NCI-H460 (cell line): ENCODE results near the gene ZEB1. TPM values are rescaled to one million over a fixed set of nuclear protein-coding genes. Genes with fewer than 3 reads are reported as not detected.
"Not testable (repeated sequence)": the region's sequence is repeated elsewhere in the genome, so short reads cannot be mapped to it uniquely, and the experiment has no call there.

Experiments used
- DNase-seq: peaks from one replicate; pipeline ENCODE4 v3.0.0-alpha.2; 2016; ENCODE audit warnings: low read depth; ENCODE audit errors: extremely low read depth
- total RNA-seq: library from RNA; depleted of rRNA; stranded (reverse); fragments of >200 nt; shearing (Covaris generic); gene quantifications from 2 replicates; pipeline ENCODE4 v1.2.3, GENCODE V29; 2014

ZEB1 gene
- total RNA-seq, 1 experiment from 2014 or later = 10.3 TPM

DNA sequence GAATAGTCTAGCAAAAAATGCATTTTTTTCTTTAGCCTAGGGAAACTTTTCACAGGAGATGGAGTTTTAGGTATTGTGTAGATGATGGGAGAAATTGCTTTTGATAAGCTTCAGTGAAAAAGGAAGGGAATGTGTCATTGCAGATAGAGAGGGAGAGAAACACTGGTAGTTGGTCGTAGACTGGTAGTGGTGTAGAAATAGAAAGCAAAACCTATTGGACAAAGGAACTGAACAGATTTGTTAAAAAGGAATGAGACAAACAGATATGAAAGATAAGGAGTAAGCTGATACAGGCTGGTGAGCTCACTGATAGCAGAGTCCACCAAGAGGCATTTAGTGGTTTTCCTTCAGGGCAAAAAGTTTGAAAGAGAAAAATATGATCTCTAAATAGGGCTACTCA, 94.3 kb downstream of the ZEB1 start:
- no peak for DNase-seq

DNA sequence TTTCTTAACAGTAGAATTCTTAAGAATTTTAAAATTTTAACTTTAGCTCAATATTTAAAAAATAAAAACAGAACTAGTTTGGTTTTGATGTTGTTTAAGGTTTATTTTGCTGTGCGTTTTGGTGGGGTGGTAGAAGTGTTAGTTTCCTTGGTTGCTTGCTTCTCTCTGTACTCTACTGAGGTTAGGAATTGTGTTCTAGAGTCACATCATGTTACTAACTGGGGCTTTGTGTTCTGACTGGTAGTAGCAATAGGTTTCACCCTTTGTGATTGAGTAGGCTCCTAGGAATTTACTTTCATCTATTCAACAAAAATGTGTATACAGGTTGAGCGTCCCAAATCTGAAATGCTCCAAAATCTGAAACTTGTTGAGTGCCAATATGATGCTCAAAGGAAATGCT, 99.5 kb downstream of the ZEB1 start:
- DNase-seq = no peak

DNA sequence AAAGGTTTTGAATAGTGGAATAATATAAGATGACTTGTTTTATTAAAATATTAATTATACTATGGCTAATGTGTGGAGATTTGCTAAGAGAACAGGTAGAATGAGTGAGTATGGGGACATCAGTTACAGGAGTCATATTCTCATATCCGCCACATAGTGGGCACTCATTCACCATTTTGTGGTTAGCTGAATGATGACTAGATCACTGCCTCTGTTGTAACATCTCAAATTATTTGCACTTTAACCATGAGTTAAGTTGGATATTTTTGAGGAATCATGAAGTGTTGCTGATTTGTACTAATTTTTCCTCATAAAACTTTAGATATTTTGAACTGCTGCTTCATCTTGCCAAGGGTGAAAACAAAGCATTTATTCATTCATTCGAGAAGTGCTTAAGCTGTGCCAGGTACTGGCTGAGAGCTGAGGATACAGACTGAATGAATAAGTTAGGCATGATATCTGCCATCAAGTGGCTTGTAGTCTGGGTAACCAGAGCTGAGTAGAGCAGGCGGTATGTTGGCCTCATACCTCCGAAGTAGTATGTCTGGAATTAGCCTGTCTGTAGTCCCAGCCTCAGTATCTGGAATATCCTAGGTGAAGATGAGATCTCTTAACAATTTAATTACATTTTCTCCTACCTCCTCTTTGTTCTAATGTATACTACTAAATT, 100.5 kb downstream of the ZEB1 start:
- DNase-seq = no peak

DNA sequence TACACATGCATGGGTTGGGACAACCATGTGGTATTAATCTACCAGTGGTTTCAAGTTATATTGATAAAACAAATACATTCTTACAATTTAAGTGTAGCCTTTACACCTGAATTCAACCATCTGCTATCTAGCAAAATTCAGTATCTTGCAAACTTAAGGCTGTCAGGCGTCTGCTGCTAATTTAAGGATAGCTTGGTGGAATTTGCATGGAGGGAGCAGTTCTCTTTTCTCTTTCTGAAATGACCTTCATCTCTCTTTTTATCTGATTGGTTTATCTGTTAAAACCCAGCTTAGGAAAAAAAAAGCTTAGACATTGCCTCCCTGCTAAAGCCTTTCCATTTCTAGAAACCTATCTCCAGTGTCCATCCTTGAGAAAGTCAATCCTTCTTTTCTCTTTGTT, 102.3 kb downstream of the ZEB1 start:
- no peak for DNase-seq

DNA sequence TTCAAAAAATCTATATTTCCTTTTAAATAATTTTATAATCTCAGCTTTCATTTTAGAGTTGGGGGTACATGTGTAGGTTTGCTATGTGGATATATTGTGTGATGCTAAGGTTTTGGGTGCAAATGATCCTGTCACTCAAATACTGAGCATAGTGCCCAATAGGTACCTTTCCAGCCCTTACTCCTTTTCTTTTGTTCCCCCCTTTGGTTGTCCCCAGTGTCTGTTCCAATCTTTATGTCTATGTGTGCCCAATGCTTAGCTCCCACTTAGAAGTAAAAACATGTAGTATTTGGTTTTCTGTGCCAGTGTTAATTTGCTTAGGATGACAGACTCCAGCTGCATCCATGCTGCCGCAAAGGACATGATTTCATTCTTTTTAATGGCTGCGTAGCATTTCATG, 103.6 kb downstream of the ZEB1 start:
- DNase-seq = no peak

DNA sequence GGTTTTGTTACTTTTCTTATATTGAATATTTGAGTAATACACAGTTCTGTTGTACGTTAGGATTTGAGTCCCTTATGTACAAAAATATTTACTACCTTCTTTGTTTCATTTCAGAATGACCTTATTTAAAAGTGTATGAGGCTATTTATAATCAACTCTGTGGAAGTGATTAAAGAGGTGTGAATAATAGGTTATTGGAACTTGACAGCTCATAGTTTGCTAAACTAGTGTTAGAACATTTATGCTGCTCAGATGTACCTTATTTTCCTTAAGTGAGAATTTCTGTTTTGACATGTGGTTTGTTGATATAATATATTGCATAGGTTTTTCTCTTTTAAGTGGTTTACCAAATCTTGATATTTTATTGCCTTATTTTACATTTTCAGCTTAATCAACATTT, 105.5 kb downstream of the ZEB1 start:
- DNase-seq = no peak

DNA sequence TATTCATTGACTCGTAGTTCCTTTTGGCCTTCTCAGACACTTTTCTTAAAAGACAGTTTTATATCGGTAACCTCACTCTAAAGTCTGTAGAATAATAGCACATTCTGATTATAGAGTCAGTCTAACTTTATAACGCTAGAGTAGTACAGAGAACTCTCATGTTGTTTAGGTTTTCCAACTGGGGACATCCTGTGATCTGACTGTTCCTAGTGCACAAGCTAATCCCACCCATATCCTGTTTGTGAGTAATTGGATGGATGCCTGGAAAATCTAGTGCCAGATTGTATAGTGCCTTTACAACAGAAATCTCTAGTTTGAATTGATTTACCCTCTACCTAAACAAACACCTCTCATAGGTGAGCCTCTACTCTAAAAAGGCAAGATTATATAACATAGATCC, 107.4 kb downstream of the ZEB1 start:
- no peak for DNase-seq

DNA sequence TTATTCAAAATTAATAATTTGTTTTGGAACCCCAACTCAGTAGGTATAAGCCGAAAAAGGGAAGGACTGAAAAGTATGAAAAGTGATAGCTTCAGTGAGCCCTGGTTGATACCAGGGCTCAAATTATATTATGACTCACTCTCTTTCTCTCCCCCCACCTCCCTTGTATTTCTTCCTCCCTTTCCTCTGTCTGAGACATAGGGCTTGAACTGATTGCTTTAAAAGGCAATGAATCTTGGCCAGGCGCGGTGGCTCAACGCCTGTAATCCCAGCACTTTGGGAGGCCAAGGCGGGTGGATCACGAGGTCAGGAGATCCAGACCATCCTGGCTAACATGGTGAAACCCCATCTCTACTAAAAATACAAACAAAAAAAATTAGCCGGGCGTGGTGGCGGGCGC, 108.3 kb downstream of the ZEB1 start:
- DNase-seq = not testable (repeated sequence)

DNA sequence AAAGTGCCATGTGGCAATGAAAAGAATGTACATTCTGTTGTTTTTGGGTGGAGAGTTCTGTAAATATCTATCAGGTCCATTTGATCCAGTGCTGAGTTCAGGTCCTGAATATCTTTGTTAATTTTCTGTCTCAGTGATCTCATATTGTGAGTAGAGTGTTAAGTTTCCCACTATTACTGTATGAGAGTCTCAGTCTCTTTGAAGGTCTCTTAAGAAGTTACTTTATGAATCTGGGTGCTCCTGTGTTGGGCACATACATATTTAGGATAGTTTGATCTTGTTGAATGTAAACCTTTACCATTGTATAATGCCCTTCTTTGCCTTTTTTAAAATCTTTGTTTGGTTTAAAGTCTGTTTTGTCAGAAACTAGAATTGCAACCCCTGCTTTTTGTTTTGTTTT, 109.5 kb downstream of the ZEB1 start:
- DNase-seq = not testable (repeated sequence)

DNA sequence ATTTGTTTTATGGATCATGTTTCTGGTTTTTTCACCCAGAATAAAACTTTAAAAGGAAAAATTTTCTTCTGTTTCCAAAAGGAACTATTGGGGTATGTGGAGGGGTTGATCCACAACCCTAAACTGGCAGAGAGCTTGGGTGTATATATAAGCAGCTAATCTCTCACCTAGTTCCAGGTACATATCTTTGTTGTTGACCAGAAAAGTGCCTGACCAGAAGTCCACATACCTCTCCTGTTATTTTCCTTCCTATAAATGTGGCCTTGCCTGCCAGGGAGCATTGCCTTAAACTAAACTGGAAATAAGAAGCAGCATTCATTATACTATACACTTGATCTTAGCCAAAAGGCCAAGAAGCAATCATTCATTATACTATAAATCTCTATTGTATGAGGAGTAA, 112.0 kb downstream of the ZEB1 start:
- no peak for DNase-seq

DNA sequence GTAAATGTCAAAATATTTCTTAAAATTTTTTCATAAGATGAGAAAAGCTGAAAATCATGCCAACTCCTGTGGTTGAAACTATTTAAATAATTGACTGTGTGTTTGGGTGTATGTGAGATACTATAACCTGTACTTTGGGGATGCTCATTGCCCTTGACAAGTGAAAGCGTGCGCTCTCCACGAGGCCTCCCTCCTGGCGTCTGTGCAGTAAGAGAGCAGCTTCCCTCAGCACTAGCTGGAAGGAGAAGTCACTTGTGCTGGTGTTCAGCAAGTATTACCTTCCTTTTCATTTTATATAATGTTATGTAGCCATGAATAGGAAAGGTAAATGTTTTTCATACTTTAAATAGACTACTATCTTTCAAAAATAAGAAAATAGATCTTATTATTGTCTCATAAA, 118.9 kb downstream of the ZEB1 start:
- no peak for DNase-seq

DNA sequence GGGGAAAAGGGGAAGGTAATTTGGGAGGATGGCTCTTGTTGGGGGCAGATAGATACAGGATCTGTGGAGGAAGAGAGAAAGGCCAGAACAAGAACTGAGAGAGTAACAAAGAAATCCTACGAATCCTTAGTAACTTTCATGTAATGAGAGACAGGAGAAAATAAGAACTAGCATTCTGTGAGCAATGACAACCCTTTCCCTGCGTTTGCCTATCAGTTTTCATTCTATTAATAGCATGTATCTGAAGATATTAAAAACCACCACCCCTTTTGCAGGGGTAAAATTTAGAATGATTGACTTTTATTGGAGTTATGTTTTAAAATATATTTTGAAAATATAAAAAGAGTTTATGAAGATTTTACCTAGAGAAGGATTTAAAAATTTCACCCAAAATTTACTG, 132.8 kb downstream of the ZEB1 start:
- no peak for DNase-seq

DNA sequence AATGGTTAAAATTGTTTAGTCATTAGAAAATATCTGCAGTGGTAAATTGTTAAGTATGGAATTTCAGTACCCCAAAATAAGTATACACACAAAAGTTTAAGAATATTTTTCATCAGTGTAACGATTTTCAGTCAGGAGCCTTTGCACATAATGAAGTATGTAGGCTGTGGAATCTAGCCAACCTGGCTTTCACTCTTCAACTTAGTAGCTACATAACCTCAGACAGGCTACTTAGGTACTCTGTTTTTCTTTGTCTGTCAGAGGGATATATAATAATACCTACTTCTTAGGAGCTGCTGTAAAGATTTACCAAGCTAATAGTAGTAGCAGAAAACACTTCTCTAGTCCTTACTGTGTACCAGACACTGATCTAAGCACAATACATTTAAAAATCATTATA, 137.5 kb downstream of the ZEB1 start:
- DNase-seq = no peak

DNA sequence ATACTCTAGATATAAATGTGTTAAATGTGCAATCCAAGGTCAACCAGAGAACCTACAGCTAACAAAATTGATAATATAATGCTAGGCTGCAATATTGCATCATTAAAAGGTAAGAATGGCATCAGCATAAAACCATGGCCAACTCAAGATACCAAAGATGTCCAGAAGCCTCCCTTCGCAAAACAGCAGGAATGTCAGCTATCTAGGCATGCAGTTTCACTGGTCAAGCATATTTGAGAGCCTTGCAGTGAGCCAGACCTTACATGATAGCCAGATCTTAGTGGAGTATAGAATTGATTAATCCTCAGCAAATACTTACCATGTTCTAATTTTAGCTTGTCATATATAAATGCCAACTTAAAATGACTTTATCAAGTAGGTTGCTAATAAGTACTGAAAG, 138.8 kb downstream of the ZEB1 start:
- no peak for DNase-seq

DNA sequence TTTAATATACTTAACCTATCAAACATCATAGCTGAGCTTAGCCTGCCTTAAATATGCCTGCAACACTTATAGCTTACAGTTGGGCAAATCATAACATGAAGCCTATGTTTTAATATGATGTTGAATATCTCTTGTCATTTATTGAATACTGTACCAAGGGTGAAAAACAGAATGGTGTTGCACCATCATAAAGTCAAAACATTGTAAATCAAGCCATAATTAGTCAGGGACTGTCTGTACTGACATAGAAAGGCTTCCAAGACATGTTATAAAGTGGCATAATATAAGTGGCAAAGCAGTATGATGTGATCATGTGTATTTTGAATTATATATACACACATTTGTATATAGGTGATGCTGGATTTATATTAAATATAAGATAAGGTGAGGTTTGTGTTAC, 140.0 kb downstream of the ZEB1 start:
- no peak for DNase-seq

DNA sequence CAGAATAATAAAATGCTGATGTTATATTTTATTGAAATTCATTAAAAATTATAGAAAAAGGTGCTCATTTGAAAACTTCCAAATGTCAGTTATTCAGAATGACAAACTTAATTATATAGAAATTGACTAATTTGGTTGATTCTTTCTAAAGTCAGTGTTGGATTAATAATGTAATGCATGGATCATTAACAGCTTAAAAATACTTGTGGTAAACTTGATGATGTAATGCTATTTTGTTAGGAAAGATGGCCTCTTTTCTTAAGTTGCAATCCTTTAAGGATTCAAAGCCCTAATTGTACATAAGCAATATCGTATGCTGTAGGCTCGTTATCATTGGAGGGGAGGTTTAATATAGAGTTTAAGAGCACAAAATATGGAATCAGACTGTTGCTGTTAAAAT, 141.2 kb downstream of the ZEB1 start:
- DNase-seq = no peak

DNA sequence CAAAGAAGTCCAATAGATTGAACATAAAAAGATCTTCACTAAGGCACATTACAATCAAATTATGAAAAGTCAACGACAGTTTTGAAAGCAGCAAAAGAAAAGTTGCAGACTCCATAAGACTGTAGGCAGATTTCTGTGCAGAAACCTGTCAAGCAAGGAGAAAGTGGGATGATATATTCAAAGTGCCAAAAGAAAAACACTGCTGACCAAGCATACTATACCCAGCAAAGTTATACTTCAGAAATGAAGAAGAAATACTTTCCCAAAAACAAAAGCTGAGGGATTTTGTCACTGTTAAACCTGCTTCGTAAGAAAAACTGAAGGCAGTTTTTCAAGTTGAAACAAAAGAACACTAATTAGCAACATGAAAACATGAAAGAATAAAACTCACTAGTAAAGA, 145.5 kb downstream of the ZEB1 start:
- no peak for DNase-seq

DNA sequence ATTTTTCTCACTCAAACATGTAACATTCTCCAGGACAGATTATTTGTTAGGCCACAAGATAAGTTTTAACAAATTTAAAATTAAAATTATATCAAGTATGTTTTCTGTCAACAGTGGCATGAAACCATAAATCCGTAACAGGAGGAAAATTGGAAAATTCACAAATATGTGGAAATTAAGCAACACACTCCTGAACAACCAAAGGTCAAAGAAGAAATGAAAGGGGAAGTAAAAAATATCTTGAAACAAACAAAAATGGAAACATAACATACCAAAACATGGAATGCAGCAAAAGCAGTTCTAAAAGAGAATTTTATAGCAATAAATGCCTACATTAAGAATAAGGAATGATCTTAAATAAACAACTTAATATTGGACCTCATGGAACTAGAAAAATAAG, 147.3 kb downstream of the ZEB1 start:
- no peak for DNase-seq

DNA sequence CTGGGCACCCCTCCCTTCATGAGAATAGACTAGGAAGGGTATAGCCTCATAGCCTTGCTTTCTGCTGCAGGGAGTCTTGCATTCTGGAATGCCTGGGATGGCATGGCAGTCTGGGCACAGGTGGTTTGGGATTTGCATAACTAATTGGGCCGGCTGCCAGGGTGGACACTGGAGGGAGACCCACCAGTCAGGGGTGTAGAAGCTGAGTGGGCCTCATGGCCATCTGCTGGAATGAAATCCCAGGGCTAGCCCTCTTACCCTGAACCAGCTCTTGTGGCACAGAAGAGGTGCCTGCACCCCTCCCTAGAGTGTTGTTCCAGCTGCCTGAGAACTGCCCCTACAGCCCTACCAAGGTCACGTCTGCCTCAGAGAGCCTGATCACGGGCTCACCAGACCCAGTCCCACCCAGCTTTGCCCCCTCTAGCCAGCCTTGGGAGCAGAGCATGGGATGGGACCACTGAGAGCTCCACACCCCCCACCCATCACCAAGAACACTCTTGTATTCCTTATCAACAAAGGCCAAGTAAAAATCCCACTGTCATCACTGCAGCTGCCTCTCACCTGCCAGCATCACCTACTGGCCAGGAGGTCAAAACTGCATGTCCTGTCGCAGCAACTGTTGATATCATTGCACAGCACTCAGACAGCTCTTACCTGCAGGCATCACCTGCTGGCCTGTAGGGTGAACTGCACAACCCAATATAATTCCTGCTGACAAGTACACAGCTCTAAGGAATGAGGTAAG, 148.9 kb downstream of the ZEB1 start:
- DNase-seq = no peak

DNA sequence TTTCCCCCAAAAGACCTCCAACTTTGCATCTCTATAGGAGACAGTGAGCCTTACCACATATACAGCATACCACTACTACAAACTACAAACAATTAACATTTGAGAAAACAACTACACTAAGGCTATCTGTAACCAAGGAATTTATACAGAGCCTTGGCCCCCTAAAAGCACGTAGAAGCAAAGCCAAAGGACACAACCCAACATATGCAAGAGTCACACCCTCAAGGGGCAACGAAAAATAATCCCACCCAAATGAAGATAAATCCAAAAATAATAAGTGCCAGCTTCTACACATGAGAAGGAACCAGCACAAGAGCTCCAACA, 149.5 kb downstream of the ZEB1 start:
- DNase-seq = no peak

DNA sequence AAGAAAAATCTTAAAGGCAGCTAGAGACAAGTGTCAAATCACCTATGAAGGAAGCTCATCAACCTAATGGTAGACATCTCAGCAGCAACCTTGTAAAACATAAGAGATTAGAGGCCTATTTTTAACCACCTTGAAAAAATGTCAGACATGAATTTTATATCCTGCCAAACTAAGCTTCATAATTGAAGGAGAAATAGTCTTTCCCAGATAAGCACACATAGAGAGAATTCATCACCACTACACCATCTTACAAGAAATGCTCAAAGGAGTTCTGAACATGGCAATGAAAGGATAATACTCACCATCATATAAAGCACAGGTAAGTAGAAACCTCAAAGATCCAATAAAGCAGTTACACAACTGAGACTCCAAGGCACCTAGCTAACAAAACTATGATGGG, 156.5 kb downstream of the ZEB1 start:
- DNase-seq = no peak

DNA sequence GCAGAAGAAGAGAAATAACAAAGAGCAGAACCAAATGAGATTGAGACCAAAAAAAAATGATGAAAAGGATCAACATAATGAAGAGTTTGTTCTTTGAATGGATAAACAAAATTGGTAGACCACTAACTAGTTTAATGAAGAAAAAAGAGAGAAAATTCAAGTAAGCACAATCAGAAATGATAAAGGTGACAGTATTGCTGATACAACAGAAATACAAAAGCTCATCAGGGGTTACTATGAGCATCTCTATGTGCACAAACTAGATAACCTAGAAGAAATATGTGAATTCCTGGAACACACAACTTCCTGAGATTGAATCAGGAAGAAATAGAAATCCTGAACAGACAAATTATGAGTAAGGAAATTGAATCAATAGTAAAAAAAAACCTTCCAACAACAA, 157.1 kb downstream of the ZEB1 start:
- no peak for DNase-seq

DNA sequence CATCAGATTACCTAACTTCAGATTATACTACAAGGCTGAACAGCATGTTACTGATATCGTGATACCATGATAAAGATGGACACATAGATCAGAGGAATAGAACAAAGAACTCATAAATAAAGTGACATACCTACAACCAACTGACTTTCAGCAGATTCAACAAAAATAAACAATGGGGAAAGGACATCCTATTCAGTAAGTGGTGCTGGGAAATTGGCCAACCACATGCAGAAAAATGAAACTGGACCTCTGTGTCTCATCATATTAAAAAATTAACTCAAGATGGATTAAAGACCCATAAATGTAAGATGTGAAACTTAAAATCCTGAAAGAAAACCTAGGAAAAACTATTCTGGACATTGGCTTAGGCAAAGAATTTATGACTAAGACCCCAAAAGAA, 158.6 kb downstream of the ZEB1 start:
- DNase-seq = no peak
